Measurements from ENCODE around the gene BTBD9. TPM values are rescaled to one million over a fixed set of nuclear protein-coding genes. Genes with fewer than 3 reads are reported as not detected.

BTBD9 gene
- polyA plus RNA-seq, 4 donors = 5.1 to 10.2 (median 6.7) TPM

DNA sequence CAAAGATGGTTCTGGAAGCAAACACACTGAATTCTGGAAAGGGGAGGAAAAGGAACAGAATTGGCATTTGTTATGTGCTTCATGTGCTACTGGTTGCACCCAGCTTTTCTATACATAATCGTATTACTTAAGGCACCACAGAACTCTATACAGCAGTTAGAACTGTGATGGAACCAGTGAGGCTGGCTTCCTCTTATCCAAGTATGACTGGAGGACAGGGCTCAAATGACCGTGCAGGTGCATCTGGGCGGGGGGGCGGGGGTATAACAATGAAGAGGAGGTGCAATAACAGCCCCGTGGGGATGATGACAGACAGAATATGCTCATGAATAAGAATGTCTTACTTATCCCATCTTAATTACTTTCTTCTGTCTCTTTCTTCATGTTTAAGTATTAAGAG lies 144.2 kb downstream of the BTBD9 start:
- FAIRE-seq (no peak), DNase-seq (no peak)
- no peaks in the 10 kb centered on the region for H3K4me1 ChIP-seq (ENCODE audit: control insufficient read depth in 3 of 3, insufficient read depth in 2 of 3, low read depth in 1 of 3, low read length in 2 of 3)
- H3K9me3 ChIP-seq (ENCODE audit: control insufficient read depth in 2 of 2, insufficient read depth in 1 of 2, low read depth in 1 of 2, low read length in 1 of 2) = no peaks in the 10 kb centered on the region
- no peak overlapping the region for H3K27ac ChIP-seq (ENCODE audit: low read depth in 1 of 3, low read length in 2 of 3)
- WGBS, 3 donors = 69 to 83% (median 70%) methylated on average over 5 of the region's 5 CpGs
- no peaks in the 10 kb centered on the region for H3K27me3 ChIP-seq (ENCODE audit: control insufficient read depth in 3 of 3, insufficient read depth in 3 of 3, low read length in 3 of 3)
- H3K4me3 ChIP-seq (ENCODE audit: low read depth in 1 of 3, low read length in 3 of 3) = no peak overlapping the region
- H3K36me3 ChIP-seq (ENCODE audit: control insufficient read depth in 3 of 3, insufficient read depth in 2 of 3, low read depth in 1 of 3, low read length in 3 of 3) = no peaks in the 10 kb centered on the region

GRCh38 chr6:38493931-38494547 lies 145.7 kb downstream of the BTBD9 start:
- DNase-seq = peak; percentile 78 to 85
- Histone ChIP-seq H3K4me1 (ENCODE audit: control insufficient read depth in 3 of 3, insufficient read depth in 2 of 3, low read depth in 1 of 3, low read length in 2 of 3) (no peaks in the 10 kb centered on the region), H3K27me3 (ENCODE audit: control insufficient read depth in 3 of 3, insufficient read depth in 3 of 3, low read length in 3 of 3) (no peaks in the 10 kb centered on the region), H3K4me3 (ENCODE audit: low read depth in 1 of 3, low read length in 3 of 3) (no peak overlapping the region), H3K27ac (ENCODE audit: low read depth in 1 of 3, low read length in 2 of 3) (no peak overlapping the region), H3K36me3 (ENCODE audit: control insufficient read depth in 3 of 3, insufficient read depth in 2 of 3, low read depth in 1 of 3, low read length in 3 of 3) (no peaks in the 10 kb centered on the region), H3K9me3 (ENCODE audit: control insufficient read depth in 2 of 2, insufficient read depth in 1 of 2, low read depth in 1 of 2, low read length in 1 of 2) (no peaks in the 10 kb centered on the region)
- WGBS, 3 donors = 30 to 35% (median 33%) methylated on average over 6 of the region's 6 CpGs
- FAIRE-seq = peak; percentile 92

DNA sequence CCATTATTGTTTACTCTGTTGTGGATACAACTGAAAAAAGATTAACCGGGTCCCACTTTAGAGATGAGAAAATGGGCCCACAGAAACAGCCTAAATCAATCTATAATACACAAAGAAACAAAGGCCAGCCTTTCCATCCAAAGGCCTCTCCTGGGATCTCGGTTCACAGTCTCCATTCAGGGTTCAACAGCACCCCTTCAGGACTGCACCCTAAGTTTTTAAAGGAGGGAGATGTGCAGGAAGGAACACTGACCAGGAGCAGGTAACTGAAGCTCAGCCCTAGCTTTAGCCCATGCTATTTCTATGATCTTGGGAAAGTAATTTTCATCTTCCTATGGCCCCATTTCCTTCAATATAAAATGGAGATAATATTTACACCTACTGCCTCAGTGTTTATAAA lies 147.7 kb downstream of the BTBD9 start:
- Histone ChIP-seq H3K9me3 (ENCODE audit: control insufficient read depth in 2 of 2, insufficient read depth in 1 of 2, low read depth in 1 of 2, low read length in 1 of 2) (no peaks in the 10 kb centered on the region), H3K4me3 (ENCODE audit: low read depth in 1 of 3, low read length in 3 of 3) (no peak overlapping the region), H3K27me3 (ENCODE audit: control insufficient read depth in 3 of 3, insufficient read depth in 3 of 3, low read length in 3 of 3) (no peaks in the 10 kb centered on the region), H3K27ac (ENCODE audit: low read depth in 1 of 3, low read length in 2 of 3) (no peak overlapping the region), H3K4me1 (ENCODE audit: control insufficient read depth in 3 of 3, insufficient read depth in 2 of 3, low read depth in 1 of 3, low read length in 2 of 3) (no peaks in the 10 kb centered on the region), H3K36me3 (ENCODE audit: control insufficient read depth in 3 of 3, insufficient read depth in 2 of 3, low read depth in 1 of 3, low read length in 3 of 3) (no peaks in the 10 kb centered on the region)
- WGBS, 3 donors = 54 to 63% (median 63%) methylated on average over 2 of the region's 2 CpGs
- DNase-seq (no peak), FAIRE-seq (no peak)

DNA sequence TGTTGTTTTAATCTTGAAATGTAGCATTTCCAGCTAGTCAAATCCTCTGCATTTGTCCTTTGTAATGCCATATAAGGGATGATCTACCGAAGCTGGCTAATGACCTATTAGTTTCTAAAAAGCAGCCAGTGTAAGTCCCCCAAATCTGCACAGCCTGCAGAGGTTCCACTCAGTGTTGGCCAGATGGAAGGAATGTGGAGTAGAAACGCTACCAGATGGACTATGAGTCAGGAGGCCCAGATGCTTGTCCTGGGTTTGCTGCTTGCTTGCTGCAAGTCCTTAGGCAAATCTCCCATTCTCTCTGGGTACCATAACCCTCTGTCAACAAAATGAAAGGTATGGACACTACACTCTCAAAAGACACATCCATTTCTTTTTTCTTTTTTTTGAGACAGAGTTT lies 149.8 kb downstream of the BTBD9 start:
- no peak overlapping the region for H3K27ac ChIP-seq (ENCODE audit: low read depth in 1 of 3, low read length in 2 of 3)
- DNase-seq = no peak
- no peaks in the 10 kb centered on the region for H3K36me3 ChIP-seq (ENCODE audit: control insufficient read depth in 3 of 3, insufficient read depth in 2 of 3, low read depth in 1 of 3, low read length in 3 of 3)
- no peak for FAIRE-seq
- H3K27me3 ChIP-seq (ENCODE audit: control insufficient read depth in 3 of 3, insufficient read depth in 3 of 3, low read length in 3 of 3) = no peaks in the 10 kb centered on the region
- no peak overlapping the region for H3K4me3 ChIP-seq (ENCODE audit: low read depth in 1 of 3, low read length in 3 of 3)
- 77 to 93% (median 88%) methylated on average over 2 of the region's 2 CpGs for WGBS, 3 donors
- H3K9me3 ChIP-seq (ENCODE audit: control insufficient read depth in 2 of 2, insufficient read depth in 1 of 2, low read depth in 1 of 2, low read length in 1 of 2) = no peaks in the 10 kb centered on the region
- no peaks in the 10 kb centered on the region for H3K4me1 ChIP-seq (ENCODE audit: control insufficient read depth in 3 of 3, insufficient read depth in 2 of 3, low read depth in 1 of 3, low read length in 2 of 3)

DNA sequence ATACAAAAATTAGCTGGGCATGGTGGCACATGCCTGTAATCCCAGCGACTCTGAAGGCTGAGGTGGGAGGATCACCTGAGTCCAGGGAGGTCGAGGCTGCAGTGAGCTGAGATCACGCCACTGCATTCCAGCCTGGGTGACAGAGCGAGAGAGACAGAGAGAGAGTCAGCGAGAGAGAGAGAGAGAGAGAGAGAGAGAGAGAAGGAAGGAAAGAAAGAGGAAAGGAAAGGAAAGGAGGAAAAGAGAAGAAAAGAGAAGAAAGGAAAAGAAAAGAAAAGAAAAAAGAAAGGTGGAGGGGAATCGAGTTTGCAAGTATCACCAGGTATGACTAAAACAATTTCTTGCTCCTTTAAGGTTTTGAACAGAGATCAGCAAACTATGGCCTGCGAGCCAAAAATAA lies 152.3 kb downstream of the BTBD9 start:
- Histone ChIP-seq H3K4me1 (ENCODE audit: control insufficient read depth in 3 of 3, insufficient read depth in 2 of 3, low read depth in 1 of 3, low read length in 2 of 3) (no peaks in the 10 kb centered on the region), H3K4me3 (ENCODE audit: low read depth in 1 of 3, low read length in 3 of 3) (no peak overlapping the region), H3K27ac (ENCODE audit: low read depth in 1 of 3, low read length in 2 of 3) (no peak overlapping the region), H3K27me3 (ENCODE audit: control insufficient read depth in 3 of 3, insufficient read depth in 3 of 3, low read length in 3 of 3) (no peaks in the 10 kb centered on the region), H3K9me3 (ENCODE audit: control insufficient read depth in 2 of 2, insufficient read depth in 1 of 2, low read depth in 1 of 2, low read length in 1 of 2) (no peaks in the 10 kb centered on the region), H3K36me3 (ENCODE audit: control insufficient read depth in 3 of 3, insufficient read depth in 2 of 3, low read depth in 1 of 3, low read length in 3 of 3) (no peaks in the 10 kb centered on the region)
- DNase-seq = no peak
- FAIRE-seq = no peak
- WGBS, 3 donors = 93 to 94% (median 93%) methylated on average over 7 of the region's 7 CpGs

DNA sequence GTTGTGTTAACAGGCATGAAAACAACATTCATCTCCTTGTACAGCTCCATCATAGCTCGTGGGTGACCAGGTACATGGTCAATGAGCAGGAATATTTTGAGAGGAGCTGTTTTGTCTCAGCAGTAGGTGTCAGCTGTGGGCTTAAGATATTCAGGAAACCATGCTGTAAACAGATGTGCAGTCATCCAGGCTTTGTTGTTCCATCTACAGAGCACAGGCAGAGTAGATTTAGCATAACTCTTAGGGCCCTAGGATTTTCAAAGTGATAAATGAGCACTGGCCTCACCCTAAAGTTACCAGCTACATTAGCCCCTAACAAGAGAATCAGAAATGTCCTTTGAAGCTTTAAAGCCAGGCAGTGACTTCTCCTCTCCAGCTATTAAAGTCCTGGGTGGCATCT lies 154.2 kb downstream of the BTBD9 start:
- WGBS, 3 donors = 82 to 86% (median 82%) methylated on average over 1 of the region's 1 CpG

DNA sequence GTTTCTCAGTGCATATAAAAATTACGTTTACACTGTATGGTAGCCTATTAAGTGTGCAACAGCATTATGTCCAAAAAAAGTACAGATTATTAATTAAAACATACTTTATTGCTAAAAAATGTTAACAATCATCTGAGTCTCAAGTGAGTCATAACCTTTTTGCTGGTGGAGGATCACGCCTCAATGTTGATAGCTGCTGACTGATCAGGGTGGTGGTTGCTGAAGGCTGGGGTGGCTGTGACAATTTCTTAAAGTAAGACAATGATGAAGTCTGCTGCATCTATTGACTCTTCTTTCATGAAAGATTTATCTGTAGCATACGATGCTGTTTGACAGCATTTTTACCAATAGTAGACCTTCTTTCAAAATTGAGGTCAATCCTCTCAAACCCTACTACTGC lies 155.1 kb downstream of the BTBD9 start:
- Histone ChIP-seq H3K4me3 (ENCODE audit: low read depth in 1 of 3, low read length in 3 of 3) (no peak overlapping the region), H3K27ac (ENCODE audit: low read depth in 1 of 3, low read length in 2 of 3) (no peak overlapping the region), H3K36me3 (ENCODE audit: control insufficient read depth in 3 of 3, insufficient read depth in 2 of 3, low read depth in 1 of 3, low read length in 3 of 3) (no peaks in the 10 kb centered on the region), H3K9me3 (ENCODE audit: control insufficient read depth in 2 of 2, insufficient read depth in 1 of 2, low read depth in 1 of 2, low read length in 1 of 2) (no peaks in the 10 kb centered on the region), H3K4me1 (ENCODE audit: control insufficient read depth in 3 of 3, insufficient read depth in 2 of 3, low read depth in 1 of 3, low read length in 2 of 3) (no peaks in the 10 kb centered on the region), H3K27me3 (ENCODE audit: control insufficient read depth in 3 of 3, insufficient read depth in 3 of 3, low read length in 3 of 3) (no peaks in the 10 kb centered on the region)
- FAIRE-seq (no peak), DNase-seq (no peak)
- WGBS, 3 donors = 91 to 98% (median 93%) methylated on average over 3 of the region's 3 CpGs

More for the DNA sequence above, 154.2 kb downstream of the BTBD9 start:
- Histone ChIP-seq H3K36me3 (ENCODE audit: control insufficient read depth in 3 of 3, insufficient read depth in 2 of 3, low read depth in 1 of 3, low read length in 3 of 3) (no peaks in the 10 kb centered on the region), H3K4me1 (ENCODE audit: control insufficient read depth in 3 of 3, insufficient read depth in 2 of 3, low read depth in 1 of 3, low read length in 2 of 3) (no peaks in the 10 kb centered on the region), H3K27ac (ENCODE audit: low read depth in 1 of 3, low read length in 2 of 3) (no peak overlapping the region), H3K27me3 (ENCODE audit: control insufficient read depth in 3 of 3, insufficient read depth in 3 of 3, low read length in 3 of 3) (no peaks in the 10 kb centered on the region), H3K4me3 (ENCODE audit: low read depth in 1 of 3, low read length in 3 of 3) (no peak overlapping the region), H3K9me3 (ENCODE audit: control insufficient read depth in 2 of 2, insufficient read depth in 1 of 2, low read depth in 1 of 2, low read length in 1 of 2) (no peaks in the 10 kb centered on the region)
- DNase-seq (no peak), FAIRE-seq (no peak)

DNA sequence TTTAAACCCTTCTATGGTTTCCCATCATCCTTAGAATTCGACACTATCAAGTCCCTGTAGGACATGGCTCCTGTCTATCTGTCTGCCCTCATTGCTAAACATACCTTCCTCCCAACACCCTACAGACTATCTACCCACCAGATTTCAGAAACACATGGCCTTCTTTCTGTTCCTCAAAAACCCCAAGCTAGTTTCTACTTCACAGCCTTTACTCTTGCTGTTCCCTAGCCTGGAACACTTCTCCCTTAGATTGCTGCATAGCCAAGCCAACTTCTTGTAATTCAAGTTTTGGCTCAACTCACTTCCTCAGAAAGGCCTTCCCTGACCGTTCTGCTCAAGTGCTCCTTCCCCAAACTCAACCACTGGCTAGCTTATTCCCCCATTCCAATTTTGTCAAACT lies 156.2 kb downstream of the BTBD9 start:
- Histone ChIP-seq H3K36me3 (ENCODE audit: control insufficient read depth in 3 of 3, insufficient read depth in 2 of 3, low read depth in 1 of 3, low read length in 3 of 3) (no peaks in the 10 kb centered on the region), H3K4me3 (ENCODE audit: low read depth in 1 of 3, low read length in 3 of 3) (no peak overlapping the region), H3K9me3 (ENCODE audit: control insufficient read depth in 2 of 2, insufficient read depth in 1 of 2, low read depth in 1 of 2, low read length in 1 of 2) (no peaks in the 10 kb centered on the region), H3K27ac (ENCODE audit: low read depth in 1 of 3, low read length in 2 of 3) (no peak overlapping the region), H3K4me1 (ENCODE audit: control insufficient read depth in 3 of 3, insufficient read depth in 2 of 3, low read depth in 1 of 3, low read length in 2 of 3) (no peaks in the 10 kb centered on the region), H3K27me3 (ENCODE audit: control insufficient read depth in 3 of 3, insufficient read depth in 3 of 3, low read length in 3 of 3) (no peaks in the 10 kb centered on the region)
- FAIRE-seq (no peak), DNase-seq (no peak)
- WGBS, 3 donors = 73 to 95% (median 90%) methylated on average over 2 of the region's 2 CpGs

GRCh38 chr6:38482466-38482865 lies 157.3 kb downstream of the BTBD9 start:
- H3K4me1 ChIP-seq (ENCODE audit: control insufficient read depth in 3 of 3, insufficient read depth in 2 of 3, low read depth in 1 of 3, low read length in 2 of 3) = no peaks in the 10 kb centered on the region
- no peak overlapping the region for H3K4me3 ChIP-seq (ENCODE audit: low read depth in 1 of 3, low read length in 3 of 3)
- no peak overlapping the region for H3K27ac ChIP-seq (ENCODE audit: low read depth in 1 of 3, low read length in 2 of 3)
- FAIRE-seq (no peak), DNase-seq (no peak)
- no peaks in the 10 kb centered on the region for H3K36me3 ChIP-seq (ENCODE audit: control insufficient read depth in 3 of 3, insufficient read depth in 2 of 3, low read depth in 1 of 3, low read length in 3 of 3)
- WGBS, 3 donors = 72 to 93% (median 89%) methylated on average over 1 of the region's 1 CpG
- no peaks in the 10 kb centered on the region for H3K9me3 ChIP-seq (ENCODE audit: control insufficient read depth in 2 of 2, insufficient read depth in 1 of 2, low read depth in 1 of 2, low read length in 1 of 2)
- no peaks in the 10 kb centered on the region for H3K27me3 ChIP-seq (ENCODE audit: control insufficient read depth in 3 of 3, insufficient read depth in 3 of 3, low read length in 3 of 3)

All from small intestine (tissue), 7 donors.